ENCODE results near the gene KRTAP20-3.

KRTAP20-3 gene

GRCh38 chr21:30642564-30642963, at the start of gene KRTAP20-3:
TSS of gene KRTAP20-3 (plus strand) at chr21:30642864.
- FAIRE-seq: no peak

- FAIRE-seq: no peak
These were observed 43.9 kb upstream of the KRTAP20-3 start, which contains the start of gene KRTAP6-2 for GRCh38 chr21:30598802-30599201. TSS of gene KRTAP6-2 (minus strand) at chr21:30598902. CDS start at chr21:30598874, 28 bp downstream.

GRCh38 chr21:30600787-30601186, 41.9 kb upstream of the KRTAP20-3 start, which contains the start of gene KRTAP22-1:
TSS of gene KRTAP22-1 (plus strand) at chr21:30601087.
- no peak for FAIRE-seq

- FAIRE-seq: no peak
These were observed 36.7 kb upstream of the KRTAP20-3 start for GRCh38 chr21:30605968-30606367.

- no peak for FAIRE-seq
These were observed 30.5 kb upstream of the KRTAP20-3 start for GRCh38 chr21:30612132-30612531.

GRCh38 chr21:30613836-30614235, 28.8 kb upstream of the KRTAP20-3 start, which contains the start of gene KRTAP6-1:
TSS of gene KRTAP6-1 (minus strand) at chr21:30613930. CDS start at chr21:30613904, 26 bp downstream.
- FAIRE-seq: no peak

GRCh38 chr21:30615199-30615598, 27.5 kb upstream of the KRTAP20-3 start:
- FAIRE-seq: no peak

- FAIRE-seq: no peak
These were observed 26.5 kb upstream of the KRTAP20-3 start, which contains the start of gene KRTAP20-1 for GRCh38 chr21:30616125-30616524. TSS of gene KRTAP20-1 (plus strand) at chr21:30616425. CDS start at chr21:30616455, 30 bp downstream.

GRCh38 chr21:30620080-30620479, 22.6 kb upstream of the KRTAP20-3 start:
- no peak for FAIRE-seq

- no peak for FAIRE-seq
These were observed 22.1 kb upstream of the KRTAP20-3 start, which contains the start of gene KRTAP20-4 for GRCh38 chr21:30620522-30620921. TSS of gene KRTAP20-4 (plus strand) at chr21:30620627.

- no peak for FAIRE-seq
These were observed 19.3 kb upstream of the KRTAP20-3 start for GRCh38 chr21:30623362-30623761.

- no peak for FAIRE-seq
These were observed 17.1 kb upstream of the KRTAP20-3 start for GRCh38 chr21:30625449-30626165.

GRCh38 chr21:30628109-30628508, 14.6 kb upstream of the KRTAP20-3 start:
- FAIRE-seq: no peak

GRCh38 chr21:30629200-30629599, 13.5 kb upstream of the KRTAP20-3 start:
- no peak for FAIRE-seq

GRCh38 chr21:30634906-30635305, 7.8 kb upstream of the KRTAP20-3 start, which contains the start of gene KRTAP20-2:
TSS of gene KRTAP20-2 (plus strand) at chr21:30635206. CDS start at chr21:30635264, 58 bp downstream.
- no peak for FAIRE-seq

GRCh38 chr21:30638686-30639085, 4.0 kb upstream of the KRTAP20-3 start:
- FAIRE-seq: no peak

GRCh38 chr21:30646904-30647414, 4.3 kb downstream of the KRTAP20-3 start:
- no peak for FAIRE-seq

GRCh38 chr21:30652891-30653290, 10.2 kb downstream of the KRTAP20-3 start:
- FAIRE-seq: no peak

- FAIRE-seq: no peak
These were observed 26.1 kb downstream of the KRTAP20-3 start for GRCh38 chr21:30668776-30669175.

GRCh38 chr21:30672985-30673650, 30.5 kb downstream of the KRTAP20-3 start:
- FAIRE-seq: no peak

GRCh38 chr21:30674312-30674711, 31.6 kb downstream of the KRTAP20-3 start:
- no peak for FAIRE-seq

GRCh38 chr21:30676737-30677136, 34.1 kb downstream of the KRTAP20-3 start:
- no peak for FAIRE-seq

- no peak for FAIRE-seq
These were observed 37.9 kb downstream of the KRTAP20-3 start for GRCh38 chr21:30680586-30680985.

- no peak for FAIRE-seq
These were observed 41.8 kb downstream of the KRTAP20-3 start for GRCh38 chr21:30684506-30684905.

Measured in A204.1 (cell line).